ENCODE results near the gene SSH2.

SSH2 gene

GRCh38 chr17:29611351-29612093, 318.5 kb downstream of the SSH2 start:
- no peak for DNase-seq (ENCODE audit: low read depth)

- no peak for DNase-seq (ENCODE audit: low read depth)
Measured at GRCh38 chr17:29610395-29610794, 319.6 kb downstream of the SSH2 start.

- no peak for DNase-seq (ENCODE audit: low read depth)
Measured at GRCh38 chr17:29608986-29609385, 321.0 kb downstream of the SSH2 start.

- DNase-seq (ENCODE audit: low read depth): no peak
Measured at GRCh38 chr17:29607557-29608195, 322.4 kb downstream of the SSH2 start.

- DNase-seq (ENCODE audit: low read depth): no peak
Measured at GRCh38 chr17:29603109-29603674, 326.8 kb downstream of the SSH2 start.

GRCh38 chr17:29597361-29598172, 332.5 kb downstream of the SSH2 start:
- no peak for DNase-seq (ENCODE audit: low read depth)

DNA sequence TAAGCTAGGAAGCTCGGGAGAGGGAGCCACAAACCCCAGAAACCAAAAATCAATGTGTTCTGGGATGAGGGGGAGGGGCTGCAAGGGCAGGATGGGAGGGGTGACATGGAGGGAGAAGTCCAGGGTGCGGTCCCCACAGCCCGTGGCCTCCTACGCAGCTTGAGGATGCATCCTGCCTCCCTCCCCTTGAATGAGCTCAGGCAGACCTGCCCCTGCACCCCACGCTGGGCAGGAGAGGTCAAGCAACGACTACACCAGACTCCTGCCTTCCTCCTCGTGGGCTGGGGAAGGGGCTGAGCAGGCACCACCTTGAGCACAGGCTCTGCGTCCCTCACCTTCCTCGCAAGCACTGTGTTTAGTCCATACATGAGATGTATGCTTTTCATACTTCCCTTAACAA, 333.2 kb downstream of the SSH2 start:
- no peak for DNase-seq (ENCODE audit: low read depth)

DNA sequence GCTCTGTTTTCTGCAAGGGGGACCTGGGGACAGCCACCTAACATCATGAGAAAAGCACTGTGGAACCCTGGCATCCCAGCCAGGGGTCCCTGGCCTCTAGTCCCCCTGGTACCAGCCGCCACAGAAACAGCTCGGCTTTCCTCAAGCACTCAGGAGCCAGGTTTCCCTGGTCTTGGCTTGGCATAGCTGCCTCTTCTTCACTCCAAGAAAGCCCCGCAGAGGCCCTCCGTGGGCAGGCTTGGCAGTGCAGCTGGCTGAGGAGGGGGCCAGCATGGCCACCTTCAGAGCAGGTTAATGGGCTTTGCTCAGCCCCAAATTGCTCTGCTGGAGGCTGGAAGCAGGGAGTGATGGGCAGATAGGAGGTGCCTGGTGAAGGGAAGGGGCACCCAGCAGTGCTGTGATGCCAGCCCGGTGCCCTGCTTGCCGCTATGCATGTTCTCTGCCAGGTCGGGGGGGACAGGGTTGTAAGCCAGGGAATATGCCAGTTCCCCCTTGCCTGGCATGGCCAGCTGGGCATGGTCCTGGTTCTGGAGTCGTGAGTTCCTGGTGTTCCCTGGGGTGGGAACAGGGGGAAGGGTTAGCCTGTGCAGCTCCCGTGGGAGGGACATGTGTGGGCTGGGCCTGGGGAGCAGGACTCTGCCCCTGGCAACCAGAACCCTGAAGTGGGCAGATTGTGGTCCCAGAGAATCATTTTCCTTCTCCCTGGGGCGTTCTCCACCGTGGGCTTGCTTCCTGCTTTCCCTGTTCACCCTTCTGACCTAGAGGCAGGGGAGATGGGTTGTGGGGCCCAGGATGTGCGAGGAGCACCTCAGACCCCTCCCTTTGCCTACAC, 333.9 kb downstream of the SSH2 start:
- no peak for DNase-seq (ENCODE audit: low read depth)

GRCh38 chr17:29595107-29595942, 334.7 kb downstream of the SSH2 start:
- DNase-seq (ENCODE audit: low read depth): no peak

DNA sequence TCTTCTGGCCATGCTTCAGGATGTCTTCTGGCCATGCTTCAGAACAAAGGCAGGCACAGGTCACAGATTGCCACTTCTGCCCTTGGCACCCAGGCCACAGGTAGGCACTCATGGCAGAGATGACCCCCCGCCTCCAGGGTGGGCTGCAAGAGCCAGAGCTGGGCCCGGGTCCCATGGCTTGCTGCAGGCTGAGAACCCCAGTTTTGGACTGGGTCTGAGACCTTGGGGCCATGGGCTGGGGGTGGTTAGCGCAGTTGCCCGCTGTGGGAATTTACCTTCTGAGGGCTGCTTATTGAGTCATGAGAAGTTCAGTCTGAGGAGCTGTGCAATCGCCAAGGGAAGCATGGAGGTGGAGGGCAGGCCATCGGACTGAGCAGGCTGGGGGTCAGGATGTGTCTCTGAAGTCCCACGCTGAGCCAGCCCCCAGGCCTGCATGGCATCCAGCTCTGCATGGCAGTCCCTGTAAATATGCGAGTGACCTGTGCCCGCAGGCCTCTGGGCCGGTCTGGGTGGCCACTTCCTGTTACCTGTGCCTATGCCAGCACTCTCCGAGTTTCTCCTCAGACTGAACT, 335.4 kb downstream of the SSH2 start:
- no peak for DNase-seq (ENCODE audit: low read depth)

DNA sequence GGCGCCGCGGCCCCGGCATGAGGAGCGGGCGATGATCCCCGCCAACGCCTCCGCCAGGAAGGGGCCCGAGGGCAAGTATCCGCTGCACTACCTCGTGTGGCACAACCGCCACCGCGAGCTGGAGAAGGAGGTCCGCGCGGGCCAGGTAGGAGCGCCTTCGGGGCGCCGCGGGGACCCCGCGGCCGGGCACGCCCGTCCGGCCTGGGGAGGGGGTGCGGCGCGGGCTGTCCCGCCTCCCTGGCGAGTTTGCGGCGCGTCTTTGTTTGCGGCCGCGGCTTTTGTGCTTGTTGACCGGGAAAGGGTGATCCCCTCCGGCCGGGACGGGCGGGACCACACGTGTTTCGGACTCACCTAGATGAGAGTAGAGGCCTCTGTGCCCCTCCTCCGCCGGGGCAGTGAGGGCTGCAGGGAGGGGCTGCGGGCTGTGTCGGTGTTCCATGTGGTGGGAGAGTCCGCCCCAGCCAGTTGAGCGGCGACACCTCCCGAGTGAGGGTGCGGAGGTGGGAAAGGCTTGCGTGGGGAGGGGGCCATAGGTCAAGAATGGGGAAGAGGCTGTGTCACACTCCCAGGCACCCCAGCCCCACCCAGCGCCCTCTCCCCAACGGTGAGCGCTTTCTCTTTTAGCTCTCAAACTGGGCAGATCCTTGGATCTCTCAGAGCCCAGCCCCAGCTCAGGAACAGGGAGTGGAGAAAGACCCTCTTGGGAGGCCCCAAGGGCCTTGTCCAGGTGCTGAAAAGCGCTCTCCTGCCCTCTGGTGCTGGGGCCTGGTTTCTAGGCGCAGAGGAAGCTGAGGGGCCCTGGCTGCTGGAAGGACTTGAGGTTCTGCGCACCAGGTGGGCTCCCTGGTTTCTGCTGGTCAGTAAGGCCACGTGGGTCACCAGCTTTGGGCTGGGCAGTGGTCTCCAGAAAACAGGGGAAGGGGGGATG, 336.2 kb downstream of the SSH2 start:
- no peak for DNase-seq (ENCODE audit: low read depth)

GRCh38 chr17:29592850-29593551, 337.0 kb downstream of the SSH2 start, which contains the start of gene ANKRD13B:
ANKRD13B (plus strand) TSS chr17:29593132; CDS start chr17:29593622, 490 bp downstream.
- no peak for DNase-seq (ENCODE audit: low read depth)

- DNase-seq (ENCODE audit: low read depth): peak; percentile 58
Measured at GRCh38 chr17:29591737-29592608, 338.1 kb downstream of the SSH2 start.

- DNase-seq (ENCODE audit: low read depth): no peak
Measured at GRCh38 chr17:29591146-29591736, 338.8 kb downstream of the SSH2 start.

DNA sequence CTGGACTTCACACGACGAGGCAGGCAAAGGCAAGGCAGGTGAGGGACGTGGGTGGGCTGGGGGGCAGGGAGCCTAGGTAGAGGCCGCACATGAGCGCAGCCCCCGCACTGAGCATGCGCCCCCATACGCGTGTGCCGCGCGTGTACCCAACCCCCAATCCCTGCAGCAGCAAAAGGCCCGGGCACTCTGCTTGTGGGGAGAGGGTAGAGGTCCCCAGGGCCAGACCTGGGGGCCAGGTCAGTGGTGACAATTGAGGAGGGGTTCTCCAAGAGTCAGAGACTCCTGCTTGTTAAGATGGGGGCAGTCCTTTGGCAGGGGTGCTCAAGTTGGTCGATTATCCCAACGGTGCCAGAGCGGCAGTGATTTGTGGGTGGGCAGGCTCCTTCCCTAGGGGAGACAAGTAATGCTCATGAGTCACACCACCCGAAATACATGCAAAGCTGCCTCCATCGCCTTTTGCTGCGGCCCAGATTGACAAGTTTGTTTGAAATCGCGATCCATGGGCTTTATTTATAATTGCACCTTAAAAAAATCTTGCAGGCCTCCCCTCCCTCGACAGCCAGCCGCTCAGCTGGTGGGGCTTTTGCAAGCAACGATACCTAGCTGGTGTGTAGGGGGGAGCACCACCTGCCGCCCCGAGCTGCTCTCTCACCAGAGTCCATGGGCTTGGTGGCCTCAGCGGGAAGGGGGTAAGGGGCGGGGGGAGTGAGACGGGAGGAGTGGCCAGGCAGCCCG, 339.4 kb downstream of the SSH2 start:
- no peak for DNase-seq (ENCODE audit: low read depth)

All from T-helper 22 cell (primary cell).